Measurements from ENCODE around the gene RPTOR.

Gene RPTOR

DNA sequence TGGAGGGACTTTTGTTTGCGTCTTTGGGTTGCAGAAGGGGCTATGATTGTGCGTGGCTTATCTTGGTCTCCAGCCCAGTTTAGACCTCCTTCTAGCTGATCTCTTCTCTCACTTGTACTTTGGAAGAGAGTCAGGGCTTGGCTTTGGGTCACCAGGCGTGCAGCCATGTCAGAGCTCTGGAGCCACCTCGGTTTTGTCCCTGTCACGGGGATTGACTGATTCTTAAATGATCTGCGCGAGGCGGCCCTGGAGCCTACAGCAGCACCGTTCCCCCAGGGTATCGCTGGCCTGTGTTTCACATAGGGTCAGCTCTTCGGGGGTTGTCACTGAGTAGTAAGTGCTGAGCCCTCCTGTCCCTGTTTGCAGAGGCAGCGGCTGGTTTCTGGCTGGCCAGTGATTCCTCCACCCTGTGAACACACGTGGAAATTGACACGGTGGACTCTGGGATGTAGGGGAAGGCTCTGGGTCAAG is 237.2 kb downstream of the RPTOR start:
- H3K27ac ChIP-seq (ENCODE audit: low read depth, low read length): no peak overlapping the region
- peaks cover 43% of the 10 kb centered on the region for H3K4me1 ChIP-seq (ENCODE audit: insufficient read depth, low read length)
- H3K36me3 ChIP-seq (ENCODE audit: insufficient read depth, low read length): peaks cover 6% of the 10 kb centered on the region; the same call in 1 of the 2 replicates
- no peaks in the 10 kb centered on the region for H3K9me3 ChIP-seq (ENCODE audit: insufficient read depth, low read depth, low read length)
- no peaks in the 10 kb centered on the region for H3K27me3 ChIP-seq (ENCODE audit: insufficient read depth, low read length)
- no peak overlapping the region for H3K4me3 ChIP-seq (ENCODE audit: low read length)
- no peak overlapping the region for H3K9ac ChIP-seq (ENCODE audit: low read depth, low read length)
- 89% methylated on average over 14 of the region's 14 CpGs for WGBS

DNA sequence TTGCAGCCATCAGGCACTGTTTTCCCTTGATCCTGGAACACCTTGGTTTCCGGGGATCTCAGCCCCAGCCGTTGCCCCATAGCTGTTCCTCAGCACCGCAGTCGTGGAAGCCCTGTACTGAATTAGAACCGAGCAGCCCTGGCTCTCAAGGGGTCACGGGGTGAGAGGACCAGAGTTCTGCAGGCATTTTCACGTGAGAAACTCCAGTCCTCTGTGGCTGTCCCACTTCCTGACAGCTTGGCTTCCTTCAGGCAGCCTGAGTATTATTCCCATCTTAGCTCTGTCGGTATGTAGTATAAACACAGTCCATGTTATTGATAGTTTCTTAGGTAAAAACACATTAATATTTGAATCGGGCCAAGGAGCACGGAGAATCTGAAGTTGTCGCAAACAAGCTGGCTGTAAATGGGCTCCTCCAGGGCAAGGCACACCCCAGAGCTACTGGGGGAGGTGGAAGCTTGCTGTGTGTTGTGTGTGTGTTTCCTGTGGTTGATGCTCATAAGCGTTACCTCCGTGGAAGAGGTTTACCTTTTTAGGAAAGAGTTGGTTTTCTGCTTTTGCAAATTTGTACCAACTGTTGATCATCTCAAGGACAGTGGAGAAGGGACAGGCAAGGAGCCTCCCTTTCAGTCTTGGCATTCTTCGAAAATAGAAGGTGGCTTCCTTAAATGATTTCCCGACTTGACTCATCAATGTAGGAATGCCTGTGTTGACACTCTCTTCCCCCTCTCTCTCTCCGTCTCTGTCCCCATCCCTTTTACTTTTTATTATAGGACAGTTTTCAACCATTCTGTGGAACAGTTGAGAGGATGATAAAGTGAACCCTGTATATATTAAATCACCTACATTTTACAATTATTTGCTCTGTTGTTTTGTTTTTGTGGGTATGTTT is 238.1 kb downstream of the RPTOR start:
- Histone ChIP-seq H3K9me3 (ENCODE audit: insufficient read depth, low read depth, low read length) (no peaks in the 10 kb centered on the region), H3K4me3 (ENCODE audit: low read length) (no peak overlapping the region), H3K36me3 (ENCODE audit: insufficient read depth, low read length) (peaks cover 6% of the 10 kb centered on the region; the same call in 1 of the 2 replicates), H3K4me1 (ENCODE audit: insufficient read depth, low read length) (peaks cover 35% of the 10 kb centered on the region), H3K27me3 (ENCODE audit: insufficient read depth, low read length) (no peaks in the 10 kb centered on the region), H3K27ac (ENCODE audit: low read depth, low read length) (no peak overlapping the region), H3K9ac (ENCODE audit: low read depth, low read length) (no peak overlapping the region)
- WGBS: 60% methylated on average over 16 of the region's 16 CpGs

DNA sequence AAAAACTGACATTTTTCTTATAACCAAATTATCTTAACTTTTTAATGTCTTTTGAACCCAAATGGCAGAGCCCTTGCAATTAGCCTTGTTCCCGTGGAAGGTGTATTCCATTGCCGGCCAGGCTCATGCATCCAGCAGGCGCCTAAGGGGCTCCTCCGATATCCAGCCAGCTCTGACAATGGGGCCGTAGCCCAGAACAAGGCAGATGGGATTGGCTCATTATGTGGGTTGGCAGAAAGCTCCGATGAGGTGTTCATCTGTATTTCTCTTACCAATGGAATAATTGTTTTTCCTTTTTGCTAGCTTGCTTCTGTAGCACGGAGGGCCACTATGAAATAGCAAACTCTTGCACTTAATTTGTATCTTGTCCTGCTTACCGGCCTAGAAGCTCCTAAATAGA is 238.8 kb downstream of the RPTOR start:
- Histone ChIP-seq H3K27ac (ENCODE audit: low read depth, low read length) (no peak overlapping the region), H3K9me3 (ENCODE audit: insufficient read depth, low read depth, low read length) (no peaks in the 10 kb centered on the region), H3K4me3 (ENCODE audit: low read length) (no peak overlapping the region), H3K36me3 (ENCODE audit: insufficient read depth, low read length) (peaks cover 6% of the 10 kb centered on the region; the same call in 1 of the 2 replicates), H3K9ac (ENCODE audit: low read depth, low read length) (no peak overlapping the region), H3K4me1 (ENCODE audit: insufficient read depth, low read length) (peaks cover 33% of the 10 kb centered on the region), H3K27me3 (ENCODE audit: insufficient read depth, low read length) (no peaks in the 10 kb centered on the region)
- 78% methylated on average over 8 of the region's 8 CpGs for WGBS

DNA sequence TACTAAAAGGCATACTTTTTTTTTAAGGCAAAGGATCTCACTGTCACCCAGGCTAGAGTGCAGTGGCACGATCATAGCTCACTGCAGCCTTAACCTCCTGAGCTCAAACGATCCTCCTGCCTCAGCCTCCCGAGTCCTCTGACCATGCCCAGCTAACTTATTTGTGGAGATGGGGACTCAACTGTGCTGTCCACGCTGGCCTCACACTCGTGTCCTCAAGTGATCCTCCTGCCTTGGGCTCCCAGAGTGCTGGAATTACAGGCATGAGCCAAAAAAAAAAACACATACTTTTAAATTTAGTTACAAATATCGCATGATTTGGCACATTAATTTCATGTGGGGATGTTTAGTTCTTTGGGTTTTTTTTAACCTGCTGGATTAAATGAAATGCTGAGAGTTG is 239.3 kb downstream of the RPTOR start:
- H3K27me3 ChIP-seq (ENCODE audit: insufficient read depth, low read length): no peaks in the 10 kb centered on the region
- no peak overlapping the region for H3K27ac ChIP-seq (ENCODE audit: low read depth, low read length)
- H3K4me1 ChIP-seq (ENCODE audit: insufficient read depth, low read length): peaks cover 33% of the 10 kb centered on the region
- 97% methylated on average over 6 of the region's 6 CpGs for WGBS
- H3K9me3 ChIP-seq (ENCODE audit: insufficient read depth, low read depth, low read length): no peaks in the 10 kb centered on the region
- no peak overlapping the region for H3K9ac ChIP-seq (ENCODE audit: low read depth, low read length)
- peaks cover 6% of the 10 kb centered on the region; the same call in 1 of the 2 replicates for H3K36me3 ChIP-seq (ENCODE audit: insufficient read depth, low read length)
- no peak overlapping the region for H3K4me3 ChIP-seq (ENCODE audit: low read length)

DNA sequence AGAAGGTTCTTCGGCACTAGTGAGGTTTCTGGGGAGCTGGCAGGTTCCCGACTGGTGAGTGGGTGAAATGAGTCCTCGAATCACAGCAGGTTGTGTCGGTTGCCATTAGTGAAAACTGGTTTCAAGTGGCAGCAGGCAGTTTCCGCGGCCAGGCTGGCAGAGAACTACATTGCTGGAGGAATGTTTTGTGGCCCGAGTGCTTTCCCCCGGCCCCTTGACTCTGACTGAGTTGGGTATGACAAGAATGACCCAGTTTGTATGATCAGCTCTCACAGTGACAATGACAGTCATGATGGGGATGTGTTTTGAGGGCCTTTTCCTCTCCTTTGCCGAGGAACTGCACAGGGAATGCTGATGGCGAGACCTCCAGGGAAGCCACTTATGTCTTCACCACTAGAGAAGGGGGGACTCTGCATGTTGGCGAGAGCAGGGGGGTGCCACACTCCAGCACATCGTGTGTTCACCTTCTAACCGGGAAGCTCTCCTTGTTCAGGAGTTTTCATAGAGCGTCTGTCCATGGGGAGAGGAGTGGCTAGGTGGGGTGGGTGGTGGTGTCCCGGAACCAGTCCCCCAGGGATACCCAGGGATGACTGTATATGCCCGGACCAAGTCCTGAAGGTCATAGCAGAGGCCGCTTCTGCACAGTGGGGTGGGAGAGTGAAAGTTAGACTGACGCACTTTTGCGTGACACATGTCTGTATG is 241.0 kb downstream of the RPTOR start:
- WGBS: 87% methylated on average over 19 of the region's 19 CpGs

DNA sequence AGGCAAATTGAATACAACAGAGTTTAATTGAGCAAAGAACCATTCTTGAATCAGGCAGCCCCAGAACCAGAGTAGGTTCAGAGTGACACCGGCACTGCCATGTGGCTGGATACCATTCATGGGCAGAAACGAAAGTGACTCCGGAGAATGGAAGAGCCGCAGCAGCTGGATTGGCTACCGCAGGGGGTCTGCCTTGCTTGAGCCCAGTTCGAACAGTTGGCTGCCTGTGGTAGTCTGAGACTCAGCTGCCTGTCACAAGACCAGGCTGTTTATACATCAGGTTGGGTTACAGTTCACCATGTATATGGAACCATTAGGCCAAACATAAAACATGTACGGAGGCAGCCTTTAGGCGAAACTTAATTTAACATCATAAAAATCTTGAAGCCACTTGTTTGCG is 241.8 kb downstream of the RPTOR start:
- Histone ChIP-seq H3K4me3 (ENCODE audit: low read length) (no peak overlapping the region), H3K27me3 (ENCODE audit: insufficient read depth, low read length) (no peaks in the 10 kb centered on the region), H3K9me3 (ENCODE audit: insufficient read depth, low read depth, low read length) (no peaks in the 10 kb centered on the region), H3K4me1 (ENCODE audit: insufficient read depth, low read length) (peaks cover 32% of the 10 kb centered on the region), H3K36me3 (ENCODE audit: insufficient read depth, low read length) (no peaks in the 10 kb centered on the region), H3K27ac (ENCODE audit: low read depth, low read length) (no peak overlapping the region), H3K9ac (ENCODE audit: low read depth, low read length) (no peak overlapping the region)
- 76% methylated on average over 9 of the region's 9 CpGs for WGBS

More for the DNA sequence above, 241.0 kb downstream of the RPTOR start:
- no peaks in the 10 kb centered on the region for H3K36me3 ChIP-seq (ENCODE audit: insufficient read depth, low read length)
- H3K27me3 ChIP-seq (ENCODE audit: insufficient read depth, low read length): no peaks in the 10 kb centered on the region
- H3K4me1 ChIP-seq (ENCODE audit: insufficient read depth, low read length): peaks cover 31% of the 10 kb centered on the region
- no peak overlapping the region for H3K4me3 ChIP-seq (ENCODE audit: low read length)
- H3K9ac ChIP-seq (ENCODE audit: low read depth, low read length): no peak overlapping the region
- no peaks in the 10 kb centered on the region for H3K9me3 ChIP-seq (ENCODE audit: insufficient read depth, low read depth, low read length)
- no peak overlapping the region for H3K27ac ChIP-seq (ENCODE audit: low read depth, low read length)

DNA sequence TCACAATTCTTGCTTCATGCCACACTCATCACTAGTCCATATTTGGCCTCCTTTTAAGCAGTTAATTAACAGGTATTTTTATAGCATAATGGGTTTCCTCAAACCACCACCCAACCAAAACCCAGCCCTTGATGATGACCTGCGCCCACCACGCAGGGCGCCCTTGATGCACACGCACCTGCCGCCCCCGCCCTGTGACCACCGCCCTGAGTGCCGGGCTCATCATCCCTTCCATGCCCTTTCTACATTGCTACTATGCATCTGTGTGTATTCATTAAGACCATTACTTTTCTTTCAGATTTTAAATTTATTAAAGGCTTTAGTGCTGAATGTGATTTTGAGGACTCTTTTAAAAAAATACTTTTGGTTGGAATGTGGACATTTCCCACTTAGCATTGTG is 242.2 kb downstream of the RPTOR start:
- 85% methylated on average over 8 of the region's 8 CpGs for WGBS
- Histone ChIP-seq H3K9ac (ENCODE audit: low read depth, low read length) (no peak overlapping the region), H3K4me3 (ENCODE audit: low read length) (no peak overlapping the region), H3K4me1 (ENCODE audit: insufficient read depth, low read length) (peaks cover 28% of the 10 kb centered on the region; the same call in 1 of the 2 replicates), H3K9me3 (ENCODE audit: insufficient read depth, low read depth, low read length) (no peaks in the 10 kb centered on the region), H3K27ac (ENCODE audit: low read depth, low read length) (no peak overlapping the region), H3K36me3 (ENCODE audit: insufficient read depth, low read length) (no peaks in the 10 kb centered on the region), H3K27me3 (ENCODE audit: insufficient read depth, low read length) (no peaks in the 10 kb centered on the region)

DNA sequence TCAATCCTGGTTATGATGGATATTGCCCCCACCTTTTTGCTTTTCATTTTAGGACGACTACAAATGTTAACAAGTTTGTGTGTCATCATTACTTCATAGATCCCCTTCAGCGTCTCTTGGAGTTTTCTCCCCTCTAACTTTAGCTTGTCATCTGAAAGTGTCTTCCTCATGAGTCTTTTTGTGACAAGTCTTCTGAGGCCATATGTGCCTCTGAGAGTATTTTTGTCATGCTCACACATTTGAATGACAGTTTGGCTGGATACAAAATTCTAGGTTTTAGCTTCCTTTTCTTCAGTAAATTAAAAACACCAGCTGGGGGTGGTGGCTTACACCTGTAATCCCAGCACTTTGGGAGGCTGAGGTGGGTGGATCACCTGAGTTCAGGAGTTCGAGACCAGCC is 243.2 kb downstream of the RPTOR start:
- no peak overlapping the region for H3K9ac ChIP-seq (ENCODE audit: low read depth, low read length)
- H3K4me1 ChIP-seq (ENCODE audit: insufficient read depth, low read length): peaks cover 18% of the 10 kb centered on the region; the same call in 1 of the 2 replicates
- 94% methylated on average over 3 of the region's 3 CpGs for WGBS
- H3K4me3 ChIP-seq (ENCODE audit: low read length): no peak overlapping the region
- no peak overlapping the region for H3K27ac ChIP-seq (ENCODE audit: low read depth, low read length)
- no peaks in the 10 kb centered on the region for H3K27me3 ChIP-seq (ENCODE audit: insufficient read depth, low read length)
- H3K36me3 ChIP-seq (ENCODE audit: insufficient read depth, low read length): no peaks in the 10 kb centered on the region
- no peaks in the 10 kb centered on the region for H3K9me3 ChIP-seq (ENCODE audit: insufficient read depth, low read depth, low read length)

DNA sequence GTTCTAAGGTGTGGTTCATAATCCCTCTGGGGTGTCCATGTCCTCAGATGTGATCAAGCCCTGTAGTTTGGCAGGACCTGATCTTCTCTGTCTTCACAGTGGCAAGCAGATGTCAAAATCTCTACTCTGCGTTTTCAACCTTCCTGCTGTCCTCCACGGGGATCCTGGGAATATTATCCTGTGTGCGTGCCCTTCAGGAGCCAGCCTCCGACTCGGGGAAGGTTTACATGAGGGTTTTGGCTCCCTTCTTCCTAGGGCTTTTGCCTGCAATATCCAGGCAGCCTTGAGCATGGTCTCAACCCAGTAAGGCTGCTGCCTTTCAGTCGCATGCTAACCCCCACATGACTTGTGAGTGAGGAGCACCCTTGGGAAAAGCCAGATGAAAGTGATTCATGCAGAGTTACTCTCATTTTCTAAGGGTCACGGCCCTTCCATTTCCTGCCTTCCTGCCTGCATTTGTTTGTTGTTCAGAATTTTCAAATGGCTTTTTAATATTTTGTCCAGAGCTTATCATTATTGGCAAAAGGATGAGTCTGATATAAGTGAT is 244.8 kb downstream of the RPTOR start:
- peaks cover 10% of the 10 kb centered on the region; the same call in 1 of the 2 replicates for H3K4me1 ChIP-seq (ENCODE audit: insufficient read depth, low read length)
- 87% methylated on average over 7 of the region's 7 CpGs for WGBS

DNA sequence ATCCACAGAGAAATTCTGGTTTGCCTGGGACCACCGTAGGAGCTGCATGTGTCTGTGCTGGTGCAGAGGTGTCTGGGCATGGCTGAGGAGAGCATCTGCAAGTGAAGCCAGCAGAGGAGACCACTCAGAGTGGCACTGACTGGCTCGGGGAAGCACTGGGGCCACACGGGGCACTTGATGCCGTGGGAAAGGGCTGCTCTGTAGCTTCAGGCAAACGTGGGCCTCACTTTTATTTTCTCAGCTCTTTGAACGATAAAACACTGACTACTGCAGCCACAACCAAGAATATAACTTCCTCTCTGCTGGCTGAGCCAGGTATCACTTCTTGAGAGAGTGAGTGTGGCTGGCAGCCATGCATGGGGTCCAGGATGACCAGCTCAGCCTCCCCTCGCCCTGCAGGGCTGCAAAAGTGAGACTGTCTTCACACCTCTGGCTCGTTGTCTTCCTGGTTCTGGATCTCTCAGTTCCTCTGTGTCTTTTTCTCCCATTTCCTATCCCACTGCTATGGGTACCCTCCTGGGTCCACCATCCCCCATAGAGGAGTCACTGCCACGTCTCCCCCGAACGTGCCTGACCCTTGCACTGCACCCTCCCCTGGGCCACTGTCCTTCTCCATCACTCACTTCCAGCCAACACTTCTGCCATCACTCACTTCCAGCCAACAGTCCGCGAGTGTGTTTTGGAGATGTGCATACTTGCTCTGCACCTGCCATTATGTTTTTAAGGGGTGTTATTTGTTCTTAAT is 245.6 kb downstream of the RPTOR start:
- no peak overlapping the region for H3K4me3 ChIP-seq (ENCODE audit: low read length)
- H3K9me3 ChIP-seq (ENCODE audit: insufficient read depth, low read depth, low read length): no peaks in the 10 kb centered on the region
- 83% methylated on average over 11 of the region's 13 CpGs for WGBS
- H3K9ac ChIP-seq (ENCODE audit: low read depth, low read length): no peak overlapping the region
- peaks cover 10% of the 10 kb centered on the region; the same call in 1 of the 2 replicates for H3K4me1 ChIP-seq (ENCODE audit: insufficient read depth, low read length)
- no peak overlapping the region for H3K27ac ChIP-seq (ENCODE audit: low read depth, low read length)
- H3K36me3 ChIP-seq (ENCODE audit: insufficient read depth, low read length): no peaks in the 10 kb centered on the region
- H3K27me3 ChIP-seq (ENCODE audit: insufficient read depth, low read length): no peaks in the 10 kb centered on the region

More for the DNA sequence above, 244.8 kb downstream of the RPTOR start:
- Histone ChIP-seq H3K9ac (ENCODE audit: low read depth, low read length) (no peak overlapping the region; the same call in 1 of the 2 replicates), H3K36me3 (ENCODE audit: insufficient read depth, low read length) (no peaks in the 10 kb centered on the region), H3K27me3 (ENCODE audit: insufficient read depth, low read length) (no peaks in the 10 kb centered on the region), H3K4me3 (ENCODE audit: low read length) (no peak overlapping the region), H3K27ac (ENCODE audit: low read depth, low read length) (no peak overlapping the region), H3K9me3 (ENCODE audit: insufficient read depth, low read depth, low read length) (no peaks in the 10 kb centered on the region)
